ENCODE measurements around the gene CELF2.

The CELF2 gene

GRCh38 chr10:11048707-11049278, 31.1 kb downstream of the CELF2 start:
- no peak for TF ChIP-seq CTCF (conservative IDR thresholded peaks at IDR 0.05)
- no peak for TF ChIP-seq ZFX (IDR thresholded peaks at IDR 0.05)

GRCh38 chr10:11049806-11050205, 32.1 kb downstream of the CELF2 start:
- no peak overlapping the region for H3K27ac ChIP-seq
- TF ChIP-seq ZFX (IDR thresholded peaks at IDR 0.05): no peak
- TF ChIP-seq CTCF (conservative IDR thresholded peaks at IDR 0.05): no peak

More at GRCh38 chr10:11048707-11049278, 31.1 kb downstream of the CELF2 start:
- H3K27ac ChIP-seq: no peak overlapping the region

- no peak overlapping the region for H3K27ac ChIP-seq
- TF ChIP-seq CTCF (conservative IDR thresholded peaks at IDR 0.05): no peak
- TF ChIP-seq ZFX (IDR thresholded peaks at IDR 0.05): no peak
Measured at GRCh38 chr10:11050301-11051287, 32.9 kb downstream of the CELF2 start.

GRCh38 chr10:11057018-11057417, 39.3 kb downstream of the CELF2 start:
- TF ChIP-seq CTCF (conservative IDR thresholded peaks at IDR 0.05): no peak
- no peak overlapping the region for H3K27ac ChIP-seq

GRCh38 chr10:11057448-11057847, 39.8 kb downstream of the CELF2 start:
- TF ChIP-seq CTCF (conservative IDR thresholded peaks at IDR 0.05): no peak
- no peak for TF ChIP-seq ZFX (IDR thresholded peaks at IDR 0.05)
- H3K27ac ChIP-seq: no peak overlapping the region

- H3K27ac ChIP-seq: no peak overlapping the region
- TF ChIP-seq ZFX (IDR thresholded peaks at IDR 0.05): no peak
- TF ChIP-seq CTCF (conservative IDR thresholded peaks at IDR 0.05): no peak
Measured at GRCh38 chr10:11057994-11058393, 40.3 kb downstream of the CELF2 start.

- no peak overlapping the region for H3K27ac ChIP-seq
Measured at GRCh38 chr10:11058965-11059364, 41.3 kb downstream of the CELF2 start.

More at GRCh38 chr10:11058965-11059364, 41.3 kb downstream of the CELF2 start:
- TF ChIP-seq ZFX (IDR thresholded peaks at IDR 0.05) (no peak), CTCF (conservative IDR thresholded peaks at IDR 0.05) (no peak)
